GM19395 (cell line): Measurements from ENCODE around the gene CALB2.

Source experiments
- ATAC-seq: cut with Tn5 transposase; IDR thresholded peaks from one replicate; pipeline ENCODE4 v1.9.1; 2021; ENCODE audit warnings: mild to moderate bottlenecking, moderate library complexity; ENCODE audit not compliant: unreplicated experiment

CALB2 gene

GRCh38 chr16:71424626-71425025, 66.1 kb downstream of the CALB2 start:
- ATAC-seq = no peak

- ATAC-seq = no peak
These were observed 67.2 kb downstream of the CALB2 start for GRCh38 chr16:71425746-71426068.

GRCh38 chr16:71426069-71426879, 67.8 kb downstream of the CALB2 start:
- peak; percentile 70 for ATAC-seq

- ATAC-seq = no peak
These were observed 68.5 kb downstream of the CALB2 start for GRCh38 chr16:71426880-71427615.

GRCh38 chr16:71428385-71428784, 69.9 kb downstream of the CALB2 start:
- ATAC-seq = no peak

- ATAC-seq = no peak
These were observed 70.4 kb downstream of the CALB2 start for GRCh38 chr16:71428883-71429282.

- no peak for ATAC-seq
These were observed 71.1 kb downstream of the CALB2 start for GRCh38 chr16:71429581-71429980.

GRCh38 chr16:71430744-71431143, 72.2 kb downstream of the CALB2 start:
- no peak for ATAC-seq

GRCh38 chr16:71431176-71431575, 72.7 kb downstream of the CALB2 start:
- no peak for ATAC-seq

- ATAC-seq = no peak
These were observed 73.5 kb downstream of the CALB2 start for GRCh38 chr16:71431991-71432390.

- no peak for ATAC-seq
These were observed 74.4 kb downstream of the CALB2 start for GRCh38 chr16:71432906-71433305.

- no peak for ATAC-seq
These were observed 78.0 kb downstream of the CALB2 start for GRCh38 chr16:71436473-71436872.

- ATAC-seq = no peak
These were observed 81.0 kb downstream of the CALB2 start for GRCh38 chr16:71439523-71439922.
